Stimulated activated memory B cell treated with anti-CD40 and anti-IgM and Interleukin-4, amounts not matched to agents 10 μg/mL and 1 μg/mL and 100 μg/mL, for 72 hours (primary cell): ENCODE measurements around the gene CBX4.

Experiments
- ATAC-seq: fragments of 150-1000 bp; cut with Tn5 transposase; 2 replicates; pipeline ENCODE4 v1.10.0; 2021
- H3K27ac Mint-ChIP-seq: one replicate; pipeline ENCODE4 v1.8.0; 2022; ENCODE audit warnings: mild to moderate bottlenecking, mixed read lengths
- H3K27me3 Mint-ChIP-seq: one replicate; pipeline ENCODE4 v1.8.0; 2022; ENCODE audit warnings: mixed read lengths
- H3K36me3 Mint-ChIP-seq: one replicate; pipeline ENCODE4 v1.8.0; 2022; ENCODE audit warnings: mixed read lengths
- H3K4me1 Mint-ChIP-seq: one replicate; pipeline ENCODE4 v1.8.0; 2022; ENCODE audit warnings: mixed read lengths
- H3K4me3 Mint-ChIP-seq: one replicate; pipeline ENCODE4 v1.8.0; 2022; ENCODE audit warnings: mild to moderate bottlenecking, moderate library complexity, mixed read lengths
- H3K9me3 Mint-ChIP-seq: one replicate; pipeline ENCODE4 v1.8.0; 2022; ENCODE audit warnings: mixed read lengths

CBX4 gene

GRCh38 chr17:79829457-79829856, 9.8 kb downstream of the CBX4 start:
- peaks cover 11% of the 10 kb centered on the region for H3K36me3 Mint-ChIP-seq
- no peaks in the 10 kb centered on the region for H3K9me3 Mint-ChIP-seq
- no peak overlapping the region for H3K27ac Mint-ChIP-seq
- no peak for ATAC-seq
- H3K4me3 Mint-ChIP-seq = no peak overlapping the region
- peaks cover 20% of the 10 kb centered on the region for H3K27me3 Mint-ChIP-seq
- peaks cover 26% of the 10 kb centered on the region for H3K4me1 Mint-ChIP-seq

- Mint-ChIP-seq H3K4me1 (peaks cover 24% of the 10 kb centered on the region), H3K36me3 (peaks cover 9% of the 10 kb centered on the region), H3K27ac (no peak overlapping the region), H3K9me3 (no peaks in the 10 kb centered on the region), H3K27me3 (peaks cover 24% of the 10 kb centered on the region), H3K4me3 (no peak overlapping the region)
- ATAC-seq = no peak
Observed at GRCh38 chr17:79829004-79829403, 10.2 kb downstream of the CBX4 start.

GRCh38 chr17:79826841-79827578, 12.2 kb downstream of the CBX4 start:
- H3K27me3 Mint-ChIP-seq = peaks cover 37% of the 10 kb centered on the region
- H3K4me3 Mint-ChIP-seq = no peak overlapping the region
- H3K36me3 Mint-ChIP-seq = no peaks in the 10 kb centered on the region
- H3K9me3 Mint-ChIP-seq = no peaks in the 10 kb centered on the region
- peaks cover 17% of the 10 kb centered on the region for H3K4me1 Mint-ChIP-seq
- no peak for ATAC-seq
- H3K27ac Mint-ChIP-seq = no peak overlapping the region

- H3K36me3 Mint-ChIP-seq = no peaks in the 10 kb centered on the region
- no peak overlapping the region for H3K4me3 Mint-ChIP-seq
- peaks cover 43% of the 10 kb centered on the region for H3K27me3 Mint-ChIP-seq
- no peaks in the 10 kb centered on the region for H3K9me3 Mint-ChIP-seq
- H3K4me1 Mint-ChIP-seq = peaks cover 17% of the 10 kb centered on the region
- no peak overlapping the region for H3K27ac Mint-ChIP-seq
- no peak for ATAC-seq
Observed at GRCh38 chr17:79826204-79826680, 13.0 kb downstream of the CBX4 start.

- H3K4me3 Mint-ChIP-seq = no peak overlapping the region
- no peaks in the 10 kb centered on the region for H3K9me3 Mint-ChIP-seq
- peaks cover 50% of the 10 kb centered on the region for H3K27me3 Mint-ChIP-seq
- ATAC-seq = no peak
- H3K4me1 Mint-ChIP-seq = peaks cover 12% of the 10 kb centered on the region
- H3K27ac Mint-ChIP-seq = no peak overlapping the region
- H3K36me3 Mint-ChIP-seq = no peaks in the 10 kb centered on the region
Observed at GRCh38 chr17:79825580-79825921, 13.7 kb downstream of the CBX4 start.

- H3K9me3 Mint-ChIP-seq = no peaks in the 10 kb centered on the region
- H3K27ac Mint-ChIP-seq = no peak overlapping the region
- ATAC-seq = no peak
- no peak overlapping the region for H3K4me3 Mint-ChIP-seq
- H3K4me1 Mint-ChIP-seq = peaks cover 11% of the 10 kb centered on the region
- no peaks in the 10 kb centered on the region for H3K36me3 Mint-ChIP-seq
- H3K27me3 Mint-ChIP-seq = peaks cover 55% of the 10 kb centered on the region
Observed at GRCh38 chr17:79824893-79825579, 14.2 kb downstream of the CBX4 start.

- H3K36me3 Mint-ChIP-seq = no peaks in the 10 kb centered on the region
- H3K27ac Mint-ChIP-seq = no peak overlapping the region
- H3K27me3 Mint-ChIP-seq = peaks cover 63% of the 10 kb centered on the region
- H3K4me3 Mint-ChIP-seq = no peak overlapping the region
- no peak for ATAC-seq
- H3K9me3 Mint-ChIP-seq = no peaks in the 10 kb centered on the region
- H3K4me1 Mint-ChIP-seq = peaks cover 11% of the 10 kb centered on the region
Observed at GRCh38 chr17:79824234-79824633, 15.0 kb downstream of the CBX4 start.

GRCh38 chr17:79822583-79823124, 16.6 kb downstream of the CBX4 start:
- Mint-ChIP-seq H3K27ac (no peak overlapping the region), H3K4me1 (peaks cover 11% of the 10 kb centered on the region), H3K27me3 (peaks cover 73% of the 10 kb centered on the region), H3K9me3 (no peaks in the 10 kb centered on the region), H3K36me3 (no peaks in the 10 kb centered on the region), H3K4me3 (no peak overlapping the region)
- ATAC-seq = no peak

- peaks cover 81% of the 10 kb centered on the region for H3K27me3 Mint-ChIP-seq
- no peak overlapping the region for H3K4me3 Mint-ChIP-seq
- ATAC-seq = no peak
- H3K4me1 Mint-ChIP-seq = peaks cover 8% of the 10 kb centered on the region
- no peaks in the 10 kb centered on the region for H3K36me3 Mint-ChIP-seq
- no peak overlapping the region for H3K27ac Mint-ChIP-seq
- H3K9me3 Mint-ChIP-seq = no peaks in the 10 kb centered on the region
Observed at GRCh38 chr17:79821331-79822095, 17.7 kb downstream of the CBX4 start.

- H3K36me3 Mint-ChIP-seq = no peaks in the 10 kb centered on the region
- peaks cover 3% of the 10 kb centered on the region for H3K4me1 Mint-ChIP-seq
- H3K9me3 Mint-ChIP-seq = no peaks in the 10 kb centered on the region
- H3K27ac Mint-ChIP-seq = no peak overlapping the region
- H3K27me3 Mint-ChIP-seq = peaks cover 81% of the 10 kb centered on the region
- no peak for ATAC-seq
- H3K4me3 Mint-ChIP-seq = no peak overlapping the region
Observed at GRCh38 chr17:79820959-79821330, 18.3 kb downstream of the CBX4 start.

- no peaks in the 10 kb centered on the region for H3K9me3 Mint-ChIP-seq
- H3K27me3 Mint-ChIP-seq = peaks cover 77% of the 10 kb centered on the region
- H3K36me3 Mint-ChIP-seq = no peaks in the 10 kb centered on the region
- H3K27ac Mint-ChIP-seq = no peak overlapping the region
- peaks cover under 1% of the 10 kb centered on the region for H3K4me1 Mint-ChIP-seq
- H3K4me3 Mint-ChIP-seq = no peak overlapping the region
- ATAC-seq = no peak
Observed at GRCh38 chr17:79819534-79820276, 19.5 kb downstream of the CBX4 start.

GRCh38 chr17:79819085-79819484, 20.2 kb downstream of the CBX4 start:
- no peaks in the 10 kb centered on the region for H3K9me3 Mint-ChIP-seq
- no peak for ATAC-seq
- no peaks in the 10 kb centered on the region for H3K36me3 Mint-ChIP-seq
- H3K4me3 Mint-ChIP-seq = no peak overlapping the region
- H3K27ac Mint-ChIP-seq = no peak overlapping the region
- H3K4me1 Mint-ChIP-seq = peaks cover 7% of the 10 kb centered on the region
- peaks cover 77% of the 10 kb centered on the region for H3K27me3 Mint-ChIP-seq

- peaks cover 72% of the 10 kb centered on the region for H3K27me3 Mint-ChIP-seq
- H3K4me3 Mint-ChIP-seq = no peak overlapping the region
- no peak overlapping the region for H3K27ac Mint-ChIP-seq
- no peaks in the 10 kb centered on the region for H3K9me3 Mint-ChIP-seq
- no peak for ATAC-seq
- peaks cover 8% of the 10 kb centered on the region for H3K4me1 Mint-ChIP-seq
- no peaks in the 10 kb centered on the region for H3K36me3 Mint-ChIP-seq
Observed at GRCh38 chr17:79818026-79818758, 21.0 kb downstream of the CBX4 start.

- no peaks in the 10 kb centered on the region for H3K36me3 Mint-ChIP-seq
- peaks cover 74% of the 10 kb centered on the region for H3K27me3 Mint-ChIP-seq
- no peaks in the 10 kb centered on the region for H3K9me3 Mint-ChIP-seq
- H3K27ac Mint-ChIP-seq = no peak overlapping the region
- H3K4me3 Mint-ChIP-seq = no peak overlapping the region
- ATAC-seq = no peak
- peaks cover 17% of the 10 kb centered on the region for H3K4me1 Mint-ChIP-seq
Observed at GRCh38 chr17:79815836-79816461, 23.3 kb downstream of the CBX4 start.
